C4-2B (cell line): ENCODE data around the gene TMEFF2.

Experiments used
- CTCF ChIP-seq: fragments of 450-650 bp; conservative IDR thresholded peaks from 2 replicates; pipeline ENCODE4 v1.5.1; 2017; ENCODE audit warnings: mild to moderate bottlenecking
- ZFX ChIP-seq: fragments of 450-650 bp; IDR thresholded peaks from 2 replicates; pipeline ENCODE4 v1.6.1; 2017

DNA sequence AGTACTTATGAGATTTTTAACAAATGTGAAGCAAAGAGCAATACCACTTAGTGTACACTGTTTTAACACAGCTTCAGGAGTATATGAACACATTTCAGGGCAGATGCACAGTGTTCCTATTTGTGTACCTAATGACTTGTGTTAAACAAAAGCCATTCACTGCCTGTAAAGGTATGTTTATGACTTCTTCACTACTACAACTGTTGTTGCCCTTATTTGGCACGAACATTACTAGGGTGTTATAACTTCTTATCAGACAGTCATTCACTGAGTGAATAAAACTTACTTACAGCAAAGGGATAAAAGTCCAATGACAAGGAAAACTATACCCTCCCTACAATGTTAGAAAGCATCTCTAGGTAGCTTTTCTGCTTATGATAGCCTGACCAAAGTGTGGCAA lies 262.4 kb downstream of the TMEFF2 start:
- TF ChIP-seq CTCF (no peak), ZFX (no peak)
